Measurements from ENCODE around the gene FAM234B.

FAM234B gene

GRCh38 chr12:13007496-13008233, 36.5 kb upstream of the FAM234B start:
- no peak overlapping the region for H3K27ac ChIP-seq
- DNase-seq: no peak
- H3K4me3 ChIP-seq: no peak overlapping the region
- no peaks in the 10 kb centered on the region for H3K4me1 ChIP-seq
- H3K27me3 ChIP-seq: no peaks in the 10 kb centered on the region
- H3K36me3 ChIP-seq: no peaks in the 10 kb centered on the region
- intact Hi-C loops (cut with DNase I; ENCODE audit: low total_unique reads): no loop called here
- no peaks in the 10 kb centered on the region for H3K9me3 ChIP-seq
- no peak for TF ChIP-seq CTCF (IDR thresholded peaks at IDR 0.05)

GRCh38 chr12:13008741-13009380, 35.3 kb upstream of the FAM234B start:
- no peaks in the 10 kb centered on the region for H3K9me3 ChIP-seq
- H3K27me3 ChIP-seq: no peaks in the 10 kb centered on the region
- no peak overlapping the region for H3K4me3 ChIP-seq
- no peak for DNase-seq
- intact Hi-C loops (cut with DNase I; ENCODE audit: low total_unique reads): no loop called here
- H3K27ac ChIP-seq: no peak overlapping the region
- H3K4me1 ChIP-seq: no peaks in the 10 kb centered on the region
- TF ChIP-seq CTCF (IDR thresholded peaks at IDR 0.05): no peak
- H3K36me3 ChIP-seq: no peaks in the 10 kb centered on the region

GRCh38 chr12:13011098-13011497, 33.1 kb upstream of the FAM234B start:
- H3K36me3 ChIP-seq: no peaks in the 10 kb centered on the region
- no peak overlapping the region for H3K27ac ChIP-seq
- H3K27me3 ChIP-seq: peaks cover 0 to 2% of the 10 kb centered on the region in 2 donors
- H3K9me3 ChIP-seq: no peaks in the 10 kb centered on the region
- DNase-seq: no peak
- intact Hi-C loops (cut with DNase I; ENCODE audit: low total_unique reads): no loop called here
- H3K4me3 ChIP-seq: no peak overlapping the region
- TF ChIP-seq CTCF (IDR thresholded peaks at IDR 0.05): no peak
- H3K4me1 ChIP-seq: no peaks in the 10 kb centered on the region

GRCh38 chr12:13022851-13023271, 21.3 kb upstream of the FAM234B start:
- Histone ChIP-seq H3K4me1 (peaks cover 0 to 7% (median 0%) of the 10 kb centered on the region in 4 donors), H3K27ac (no peak overlapping the region), H3K9me3 (no peaks in the 10 kb centered on the region), H3K27me3 (no peaks in the 10 kb centered on the region), H3K4me3 (no peak overlapping the region), H3K36me3 (no peaks in the 10 kb centered on the region)
- TF ChIP-seq CTCF (IDR thresholded peaks at IDR 0.05): no peak
- no peak for DNase-seq
- intact Hi-C loops (cut with DNase I; ENCODE audit: low total_unique reads): loop anchor here (5.0 kb wide), 2 partner anchors 189 to 1656 kb away; no protein-coding TSS in a partner anchor

GRCh38 chr12:13023811-13024530, 20.2 kb upstream of the FAM234B start:
- Histone ChIP-seq H3K4me3 (no peak overlapping the region), H3K9me3 (no peaks in the 10 kb centered on the region), H3K27me3 (no peaks in the 10 kb centered on the region), H3K4me1 (peaks cover 0 to 7% (median 0%) of the 10 kb centered on the region in 4 donors), H3K27ac (no peak overlapping the region), H3K36me3 (no peaks in the 10 kb centered on the region)
- peak; percentile 39 to 41 for TF ChIP-seq CTCF (IDR thresholded peaks at IDR 0.05)
- intact Hi-C loops (cut with DNase I; ENCODE audit: low total_unique reads): loop anchor here (5.0 kb wide), 2 partner anchors 188 to 1657 kb away; no protein-coding TSS in a partner anchor
- DNase-seq: peak in 1 of 2 donors; percentile 66
